BE2C (cell line): Measurements from ENCODE around the gene PHKG2.

Source experiments
- DNase-seq: peaks from one replicate; pipeline ENCODE4 v3.0.0-alpha.2; 2020
- H3K27me3 ChIP-seq: fragments of 250-450 bp; sonication (Bioruptor Pico); 2 replicates; pipeline ENCODE4 v1.5.1; 2020; ENCODE audit warnings: mild to moderate bottlenecking
- H3K36me3 ChIP-seq: fragments of 250-450 bp; sonication (Bioruptor Pico); 2 replicates; pipeline ENCODE4 v1.5.1; 2020; ENCODE audit warnings: mild to moderate bottlenecking
- H3K4me1 ChIP-seq: fragments of 250-450 bp; sonication (Bioruptor Pico); 2 replicates; pipeline ENCODE4 v1.5.1; 2020
- H3K4me3 ChIP-seq: 2 replicates; pipeline ENCODE4 v1.5.1; 2011; ENCODE audit warnings: low read depth, low read length
- H3K9me3 ChIP-seq: fragments of 250-450 bp; sonication (Bioruptor Pico); 2 replicates; pipeline ENCODE4 v1.5.1; 2020
- CTCF ChIP-seq: IDR thresholded peaks from 2 replicates; pipeline ENCODE4 v1.5.1; 2012; ENCODE audit warnings: mild to moderate bottlenecking, low read depth, low read length

PHKG2 gene

GRCh38 chr16:30750201-30750600 is 2.0 kb downstream of the PHKG2 start:
- no peak for DNase-seq
- no peaks in the 10 kb centered on the region for H3K4me1 ChIP-seq
- no peaks in the 10 kb centered on the region for H3K27me3 ChIP-seq
- TF ChIP-seq CTCF, result no peak
- H3K4me3 ChIP-seq, result no peak overlapping the region
- H3K36me3 ChIP-seq, result peaks cover 23% of the 10 kb centered on the region
- no peaks in the 10 kb centered on the region for H3K9me3 ChIP-seq

- H3K36me3 ChIP-seq, result peaks cover 26% of the 10 kb centered on the region
- H3K9me3 ChIP-seq, result no peaks in the 10 kb centered on the region
- H3K4me1 ChIP-seq, result no peaks in the 10 kb centered on the region
- no peak overlapping the region for H3K4me3 ChIP-seq
- no peak for TF ChIP-seq CTCF
- H3K27me3 ChIP-seq, result no peaks in the 10 kb centered on the region
- DNase-seq, result no peak
Measured at GRCh38 chr16:30750876-30751465, 2.7 kb downstream of the PHKG2 start.

- no peak for TF ChIP-seq CTCF
- DNase-seq, result no peak
- no peaks in the 10 kb centered on the region for H3K27me3 ChIP-seq
- H3K4me1 ChIP-seq, result no peaks in the 10 kb centered on the region
- no peak overlapping the region for H3K4me3 ChIP-seq
- peaks cover 28% of the 10 kb centered on the region for H3K36me3 ChIP-seq
- H3K9me3 ChIP-seq, result no peaks in the 10 kb centered on the region
Measured at GRCh38 chr16:30753596-30753995, 5.4 kb downstream of the PHKG2 start.

- H3K36me3 ChIP-seq, result peaks cover 23% of the 10 kb centered on the region
- H3K4me3 ChIP-seq, result no peak overlapping the region
- no peaks in the 10 kb centered on the region for H3K9me3 ChIP-seq
- H3K4me1 ChIP-seq, result no peaks in the 10 kb centered on the region
- no peak for TF ChIP-seq CTCF
- DNase-seq, result no peak
- H3K27me3 ChIP-seq, result no peaks in the 10 kb centered on the region
Measured at GRCh38 chr16:30755955-30756780, 7.9 kb downstream of the PHKG2 start.

GRCh38 chr16:30756781-30757100 is 8.5 kb downstream of the PHKG2 start:
- TF ChIP-seq CTCF, result no peak
- H3K27me3 ChIP-seq, result no peaks in the 10 kb centered on the region
- DNase-seq, result no peak
- H3K36me3 ChIP-seq, result peaks cover 18% of the 10 kb centered on the region
- no peaks in the 10 kb centered on the region for H3K4me1 ChIP-seq
- H3K9me3 ChIP-seq, result no peaks in the 10 kb centered on the region
- H3K4me3 ChIP-seq, result no peak overlapping the region

- H3K36me3 ChIP-seq, result peaks cover 18% of the 10 kb centered on the region
- H3K4me1 ChIP-seq, result no peaks in the 10 kb centered on the region
- no peak for TF ChIP-seq CTCF
- no peak overlapping the region for H3K4me3 ChIP-seq
- no peak for DNase-seq
- H3K9me3 ChIP-seq, result no peaks in the 10 kb centered on the region
- H3K27me3 ChIP-seq, result no peaks in the 10 kb centered on the region
Measured at GRCh38 chr16:30757316-30757715, 9.1 kb downstream of the PHKG2 start.
